Measurements from ENCODE around the gene HMG20B. TPM values are rescaled to one million over a fixed set of nuclear protein-coding genes. Genes with fewer than 3 reads are reported as not detected.
A peak's percentile ranks its signal among the peaks of the same experiment; 100 is the strongest.
"Not testable (repeated sequence)": the region's sequence is repeated elsewhere in the genome, so short reads cannot be mapped to it uniquely, and the experiment has no call there.

HMG20B gene
- total RNA-seq (10 to 100 TPM; 50.7 to 59.7 TPM), polyA plus RNA-seq (10 to 100 TPM; 45.8 to 55.9 (median 53.9) TPM), total RNA-seq (23.1 to 60.5 (median 46.7) reads per million in 6 experiments)

DNA sequence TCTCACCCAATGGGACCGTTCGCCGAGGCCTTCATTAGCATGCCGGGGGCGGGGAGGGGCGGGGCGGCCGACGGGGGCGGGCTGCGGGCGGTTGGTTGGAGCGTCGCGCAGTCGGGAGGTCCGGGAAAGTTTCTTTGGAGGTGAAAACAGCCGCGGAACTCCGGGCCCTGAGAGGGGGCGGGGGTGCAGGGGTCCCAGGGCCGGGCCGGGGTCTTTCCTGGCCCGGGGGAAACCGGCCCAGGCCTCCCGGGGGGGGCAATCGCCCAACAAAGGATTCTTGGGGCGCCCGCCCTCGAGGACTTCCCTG is at the start of gene HMG20B:
TSS of gene HMG20B (plus strand) at position 90 of the 307 bp plus-strand sequence. CDS start 366 bp downstream, outside the sequence.
- Mint-ChIP-seq H3K27ac (peak within 1 kb of the TSS; percentile 31 to 91 (median 78)), H3K9me3 (no peaks in the 10 kb centered on the region), H3K27me3 (no peaks in the 10 kb centered on the region), H3K4me3 (peak within 1 kb of the TSS; percentile 62 to 92 (median 82)), H3K36me3 (peaks cover 0 to 8% (median 5%) of the 10 kb centered on the region in 3 donors), H3K4me1 (peaks cover 8 to 27% (median 18%) of the 10 kb centered on the region in 4 donors)
- POLR2A ChIA-PET = interaction anchor here (0.6 to 5.9 kb wide), 4 partner anchors 13 to 72 kb away, joined by 3 to 44 read pairs (median 4); partner anchors contain the start of gene MFSD12
- DNase-seq = peak in 1 of 10 donors; percentile 24
- ATAC-seq = peak in 1 of 2 donors; percentile 2

DNA sequence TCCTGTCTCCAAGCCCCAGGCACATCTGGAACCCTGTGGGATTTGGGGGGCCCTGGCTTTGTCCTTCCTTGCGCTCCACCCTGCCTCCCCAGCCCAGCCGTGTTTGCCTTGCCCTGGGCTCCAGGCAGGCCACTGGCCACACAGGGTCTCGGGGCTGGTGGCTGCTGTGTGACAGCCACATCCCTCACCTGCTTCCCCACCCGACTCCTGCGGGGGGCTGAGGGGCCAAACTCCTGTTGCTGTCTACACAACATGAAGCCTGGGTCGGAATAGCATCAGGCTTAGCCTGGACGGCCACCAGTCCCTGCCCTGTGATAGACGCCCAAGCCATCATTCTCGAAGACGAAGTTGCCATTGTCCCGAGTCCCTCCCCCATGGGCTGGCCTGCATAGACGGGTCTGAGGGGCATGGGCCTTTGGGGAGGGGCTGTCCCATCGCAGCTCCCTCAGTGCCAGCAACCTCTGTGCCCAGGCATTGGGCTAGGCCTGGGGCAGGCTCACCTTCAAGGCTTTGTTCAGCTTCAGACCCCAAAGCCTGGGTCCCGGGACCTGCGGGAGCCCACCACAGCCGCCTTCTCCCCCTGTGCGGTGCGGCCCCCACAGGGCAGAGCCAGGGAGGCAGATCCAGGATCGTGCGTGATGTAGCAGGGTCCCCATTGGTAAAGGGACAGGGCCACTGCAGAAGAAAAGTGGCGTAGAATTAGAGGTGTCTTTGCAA is 49.2 kb upstream of the HMG20B start:
- no peak for ATAC-seq
- H3K9me3 Mint-ChIP-seq = no peaks in the 10 kb centered on the region
- DNase-seq = no peak
- peaks cover 6 to 13% (median 9%) of the 10 kb centered on the region in 4 donors for H3K4me1 Mint-ChIP-seq
- no peaks in the 10 kb centered on the region for H3K27me3 Mint-ChIP-seq
- H3K36me3 Mint-ChIP-seq = peaks cover 0 to 40% (median 2%) of the 10 kb centered on the region in 3 donors
- POLR2A ChIA-PET = no interaction called here
- no peak overlapping the region for H3K27ac Mint-ChIP-seq
- H3K4me3 Mint-ChIP-seq = no peak overlapping the region

DNA sequence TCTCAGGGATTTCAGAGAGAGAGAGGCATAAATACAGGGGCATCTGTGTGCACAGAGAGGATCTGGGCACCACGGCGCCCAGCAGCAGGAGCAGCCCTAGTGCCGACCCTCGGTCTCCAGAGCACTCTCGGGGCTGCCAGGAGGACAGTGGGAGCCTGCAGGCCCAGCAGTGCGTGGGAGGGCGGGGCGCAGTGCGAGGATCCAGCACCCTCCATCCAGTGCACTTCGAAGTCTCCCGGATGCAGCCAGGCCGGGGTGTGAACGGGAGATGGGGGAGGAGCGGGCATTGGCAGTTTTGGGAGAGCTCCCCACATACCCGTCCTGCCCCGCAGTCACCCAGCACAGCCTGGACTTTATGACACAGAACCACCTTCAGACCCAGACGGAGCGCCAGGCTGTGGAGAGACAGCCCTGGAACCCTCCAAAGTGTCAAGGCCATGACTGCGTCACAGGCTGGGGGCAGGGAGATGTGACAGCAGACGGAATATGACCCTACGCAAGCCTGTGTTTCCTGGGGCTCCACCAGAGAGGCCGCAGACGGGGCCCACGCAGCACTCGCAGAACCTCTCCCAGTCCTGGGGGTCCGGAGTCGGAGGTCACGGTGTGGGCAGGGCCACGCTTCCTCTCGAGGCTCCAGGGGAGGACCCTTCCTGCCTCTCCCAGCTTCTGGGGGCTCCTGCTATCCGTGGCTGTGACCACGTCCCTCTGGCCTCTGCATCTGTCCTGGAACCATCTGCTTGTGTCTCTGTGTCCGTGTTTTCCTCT is 48.5 kb upstream of the HMG20B start:
- Mint-ChIP-seq H3K9me3 (no peaks in the 10 kb centered on the region), H3K4me3 (no peak overlapping the region), H3K27ac (no peak overlapping the region), H3K36me3 (peaks cover 0 to 40% (median 2%) of the 10 kb centered on the region in 3 donors), H3K27me3 (no peaks in the 10 kb centered on the region), H3K4me1 (peaks cover 6 to 13% (median 9%) of the 10 kb centered on the region in 4 donors)
- POLR2A ChIA-PET = interaction anchor here (0.6 kb wide), 1 partner anchor 28 kb away, joined by 4 read pairs; no protein-coding TSS in a partner anchor
- no peak for DNase-seq
- no peak for ATAC-seq

DNA sequence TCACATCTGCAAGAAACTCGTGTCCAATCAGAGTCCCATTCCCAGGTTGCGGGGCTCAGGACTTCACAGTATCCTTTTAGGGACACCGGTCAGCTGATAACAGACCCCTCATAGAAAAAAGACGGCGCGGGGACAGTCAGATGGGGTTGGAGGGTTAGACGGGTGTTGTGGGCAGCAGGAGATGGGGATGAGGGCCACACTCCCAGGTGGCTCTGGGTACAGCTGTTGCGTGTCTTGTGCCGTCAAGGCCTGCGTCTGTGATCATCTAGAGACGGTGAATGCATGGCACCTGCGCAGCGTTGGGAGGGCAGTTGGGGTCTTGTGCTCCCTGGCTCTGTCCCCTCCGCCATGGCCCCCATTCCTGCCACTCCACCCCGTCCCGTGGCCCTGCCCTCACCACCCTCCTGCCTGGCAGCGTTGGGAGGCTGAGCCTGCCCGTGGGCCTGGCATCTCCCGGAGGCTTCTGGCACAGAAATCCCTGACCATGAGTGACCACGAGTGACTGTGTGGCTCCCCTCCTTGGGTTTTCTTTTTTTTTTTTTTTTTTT is 47.8 kb upstream of the HMG20B start:
- Mint-ChIP-seq H3K4me1 (peaks cover 2 to 10% (median 7%) of the 10 kb centered on the region in 4 donors), H3K27me3 (no peaks in the 10 kb centered on the region), H3K27ac (peak overlapping the region in 1 of 10 donors; percentile 83), H3K9me3 (no peaks in the 10 kb centered on the region), H3K36me3 (peaks cover 0 to 37% (median 2%) of the 10 kb centered on the region in 3 donors), H3K4me3 (no peak overlapping the region)
- DNase-seq = no peak
- no peak for ATAC-seq
- POLR2A ChIA-PET = interaction anchor here (0.6 kb wide), 1 partner anchor 28 kb away, joined by 4 read pairs; no protein-coding TSS in a partner anchor

DNA sequence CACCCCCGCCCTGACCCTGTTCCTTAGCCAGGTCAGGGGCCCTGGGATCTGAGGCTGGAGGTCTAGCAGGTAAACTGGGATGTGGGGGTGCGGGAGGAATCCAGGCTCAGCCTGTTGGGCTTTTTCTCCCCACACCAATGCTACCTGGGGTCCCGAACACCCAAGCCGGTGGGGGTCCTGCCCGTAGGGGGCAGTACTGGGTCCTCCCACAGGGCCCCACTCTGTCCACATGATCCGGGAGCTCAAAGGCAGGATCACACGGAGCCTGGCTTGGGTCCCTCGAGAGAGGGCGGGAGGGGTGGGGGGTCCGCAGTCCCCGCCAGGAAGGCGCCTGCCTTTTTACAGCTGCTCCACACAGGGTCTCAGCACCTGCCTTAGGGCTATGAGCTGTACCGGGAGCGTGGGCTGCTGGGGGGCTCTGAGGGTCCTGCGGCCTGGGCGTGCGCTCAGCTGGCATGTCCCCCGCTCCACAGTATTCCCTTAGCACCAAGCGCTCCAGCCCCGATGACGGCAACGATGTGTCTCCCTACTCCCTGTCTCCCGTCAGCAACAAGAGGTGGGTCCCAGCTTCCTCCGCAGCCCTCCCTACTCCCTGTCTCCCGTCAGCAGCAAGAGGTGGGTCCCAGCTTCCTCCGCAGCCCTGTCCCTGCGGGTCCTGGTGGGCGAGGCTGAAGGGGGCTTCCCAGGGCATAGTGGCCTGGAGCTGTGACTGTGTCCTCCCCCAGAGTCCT is 46.1 kb upstream of the HMG20B start:
- Mint-ChIP-seq H3K4me3 (no peak overlapping the region), H3K27me3 (no peaks in the 10 kb centered on the region), H3K4me1 (peaks cover 0 to 4% (median 0%) of the 10 kb centered on the region in 4 donors), H3K36me3 (peaks cover 0 to 30% (median 2%) of the 10 kb centered on the region in 3 donors), H3K9me3 (no peaks in the 10 kb centered on the region), H3K27ac (peak overlapping the region in 1 of 10 donors; percentile 5)
- peak in 1 of 10 donors; percentile 62 for DNase-seq
- no peak for ATAC-seq
- POLR2A ChIA-PET = interaction anchor here (1.0 to 1.6 kb wide), 2 partner anchors 11 to 14 kb away, joined by 3 to 4 read pairs; no protein-coding TSS in a partner anchor

DNA sequence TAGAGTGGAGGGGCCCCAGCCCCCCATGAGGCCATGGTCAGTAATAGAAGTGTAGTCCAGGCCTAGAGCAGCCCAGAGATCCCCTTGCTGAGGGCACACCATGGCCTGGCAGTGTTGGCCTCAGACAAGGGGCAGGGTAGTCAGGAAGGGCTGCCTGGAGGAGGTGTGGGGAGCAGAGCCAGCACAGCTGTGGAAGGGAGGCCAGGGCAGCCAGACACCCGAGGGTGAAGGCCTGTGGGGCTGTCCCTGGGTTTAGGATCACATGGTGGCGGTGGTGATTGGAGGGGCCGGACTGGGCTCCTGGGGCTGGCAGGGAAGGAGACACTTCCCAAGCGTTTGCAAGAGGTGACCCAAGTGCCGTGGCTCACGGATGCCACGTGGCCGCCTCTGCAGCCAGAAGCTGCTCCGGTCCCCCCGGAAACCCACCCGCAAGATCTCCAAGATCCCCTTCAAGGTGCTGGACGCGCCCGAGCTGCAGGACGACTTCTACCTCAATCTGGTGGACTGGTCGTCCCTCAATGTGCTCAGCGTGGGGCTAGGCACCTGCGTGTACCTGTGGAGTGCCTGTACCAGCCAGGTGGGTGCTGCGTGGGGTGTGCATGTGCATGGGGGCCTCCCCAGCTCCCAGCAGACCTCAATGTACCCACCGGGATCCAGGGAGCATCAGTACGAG is 45.4 kb upstream of the HMG20B start:
- H3K4me1 Mint-ChIP-seq = peaks cover 0 to 2% (median 0%) of the 10 kb centered on the region in 4 donors
- peak overlapping the region in 1 of 10 donors; percentile 46 for H3K27ac Mint-ChIP-seq
- no peak overlapping the region for H3K4me3 Mint-ChIP-seq
- no peak for ATAC-seq
- no peak for DNase-seq
- POLR2A ChIA-PET = interaction anchor here (0.6 to 1.6 kb wide), 3 partner anchors 10 to 342 kb away, joined by 3 to 4 read pairs (median 3); no protein-coding TSS in a partner anchor
- no peaks in the 10 kb centered on the region for H3K9me3 Mint-ChIP-seq
- H3K36me3 Mint-ChIP-seq = peaks cover 0 to 27% (median 2%) of the 10 kb centered on the region in 3 donors
- H3K27me3 Mint-ChIP-seq = no peaks in the 10 kb centered on the region

DNA sequence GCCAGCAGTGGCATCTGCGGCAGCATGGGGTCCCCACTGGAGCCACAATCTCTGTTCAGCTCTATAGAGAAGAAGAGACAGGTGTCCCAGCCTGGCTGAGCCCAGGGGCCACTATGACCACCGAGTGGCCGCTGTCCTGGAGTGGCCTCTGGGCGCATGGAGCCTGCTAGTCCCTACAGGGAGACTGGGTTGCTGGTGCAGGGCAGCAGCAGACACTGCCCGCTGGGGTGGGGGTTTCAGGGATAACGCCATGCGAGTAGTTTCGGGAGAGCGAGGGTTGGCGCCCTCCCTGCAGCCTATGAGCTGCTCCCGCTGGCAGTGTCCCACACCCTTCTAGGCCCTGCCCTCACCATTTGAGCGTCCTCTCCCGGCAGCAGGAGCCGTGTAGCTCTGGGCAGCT is 44.7 kb upstream of the HMG20B start:
- DNase-seq = no peak
- no peak overlapping the region for H3K4me3 Mint-ChIP-seq
- no peak overlapping the region for H3K27ac Mint-ChIP-seq
- peaks cover 0 to 31% (median 2%) of the 10 kb centered on the region in 3 donors for H3K36me3 Mint-ChIP-seq
- no peak for ATAC-seq
- no peaks in the 10 kb centered on the region for H3K27me3 Mint-ChIP-seq
- POLR2A ChIA-PET = interaction anchor here (0.6 to 1.6 kb wide), 2 partner anchors 12 to 343 kb away, joined by 3 read pairs; no protein-coding TSS in a partner anchor
- no peaks in the 10 kb centered on the region for H3K9me3 Mint-ChIP-seq
- peaks cover 0 to 2% (median 0%) of the 10 kb centered on the region in 4 donors for H3K4me1 Mint-ChIP-seq

DNA sequence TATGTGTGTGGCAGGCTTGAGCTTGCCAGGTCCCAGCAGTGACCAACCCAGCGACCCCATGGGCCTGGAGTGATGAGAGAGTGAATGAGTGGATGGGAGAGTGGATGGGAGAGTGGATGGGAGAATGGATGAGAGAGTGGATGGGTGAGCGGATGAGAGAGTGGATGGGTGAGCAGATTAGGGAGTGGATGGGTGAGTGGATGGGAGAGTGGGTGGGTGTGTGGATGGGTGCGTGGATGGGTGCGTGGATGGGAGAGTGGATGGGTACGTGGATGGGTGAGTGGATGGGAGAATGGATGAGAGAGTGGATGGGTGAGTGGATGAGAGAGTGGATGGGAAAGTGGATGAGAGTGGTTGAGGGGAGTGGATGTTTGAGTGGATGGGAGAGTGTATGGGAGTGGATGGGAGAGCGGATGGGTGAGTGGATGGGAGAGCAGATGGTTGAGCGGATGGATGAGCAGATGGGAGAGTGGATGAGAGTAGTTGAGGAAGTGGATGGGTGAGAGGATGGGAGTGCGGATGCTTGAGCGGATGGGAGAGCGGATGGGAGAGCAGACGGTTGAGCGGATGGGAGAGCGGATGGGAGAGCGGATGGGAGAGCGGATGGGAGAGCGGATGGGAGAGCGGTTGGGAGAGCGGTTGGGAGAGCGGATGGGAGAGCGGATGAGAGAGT is 44.1 kb upstream of the HMG20B start:
- ATAC-seq = no peak
- Mint-ChIP-seq H3K27me3 (no peaks in the 10 kb centered on the region), H3K4me1 (peaks cover 0 to 2% (median 0%) of the 10 kb centered on the region in 4 donors), H3K27ac (no peak overlapping the region), H3K36me3 (peaks cover 0 to 32% (median 5%) of the 10 kb centered on the region in 3 donors), H3K9me3 (no peaks in the 10 kb centered on the region), H3K4me3 (no peak overlapping the region)
- POLR2A ChIA-PET = interaction anchor here (1.6 kb wide), 1 partner anchor 12 kb away, joined by 3 read pairs; no protein-coding TSS in a partner anchor
- no peak for DNase-seq

DNA sequence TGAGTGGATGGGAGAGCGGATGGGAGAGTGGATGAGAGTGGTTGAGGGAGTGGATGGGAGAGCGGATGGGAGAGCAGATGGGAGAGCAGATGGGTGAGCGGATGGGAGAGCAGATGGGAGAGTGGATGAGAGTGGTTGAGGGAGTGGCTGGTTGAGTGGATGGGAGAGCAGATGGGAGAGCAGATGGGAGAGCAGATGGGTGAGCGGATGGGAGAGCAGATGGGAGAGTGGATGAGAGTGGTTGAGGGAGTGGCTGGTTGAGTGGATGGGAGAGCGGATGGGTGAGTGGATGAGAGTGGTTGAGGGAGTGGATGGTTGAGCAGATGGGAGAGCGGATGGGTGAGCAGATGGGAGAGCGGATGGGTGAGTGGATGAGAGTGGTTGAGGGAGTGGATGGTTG is 43.4 kb upstream of the HMG20B start:
- H3K36me3 Mint-ChIP-seq = peaks cover 0 to 30% (median 5%) of the 10 kb centered on the region in 3 donors

DNA sequence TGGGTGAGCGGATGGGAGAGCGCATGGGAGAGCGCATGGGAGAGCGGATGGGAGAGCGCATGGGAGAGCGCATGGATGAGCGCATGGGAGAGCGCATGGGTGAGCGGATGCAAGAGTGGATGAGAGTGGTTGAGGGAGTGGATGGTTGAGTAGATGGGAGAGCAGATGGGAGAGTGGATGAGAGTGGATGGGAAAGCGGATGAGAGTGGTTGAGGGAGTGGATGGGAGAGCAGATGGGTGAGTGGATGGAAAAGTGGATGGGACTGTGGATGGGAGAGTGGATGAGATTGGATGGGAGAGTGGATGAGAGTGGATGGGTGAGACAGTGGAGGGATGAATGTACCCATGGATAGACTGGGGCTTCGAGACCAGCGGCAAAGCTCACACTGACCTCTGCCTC is 42.4 kb upstream of the HMG20B start:
- H3K9me3 Mint-ChIP-seq = no peaks in the 10 kb centered on the region
- DNase-seq = no peak
- H3K4me1 Mint-ChIP-seq = no peaks in the 10 kb centered on the region
- H3K36me3 Mint-ChIP-seq = peaks cover 0 to 35% (median 5%) of the 10 kb centered on the region in 3 donors
- ATAC-seq = no peak
- H3K27ac Mint-ChIP-seq = no peak overlapping the region
- H3K27me3 Mint-ChIP-seq = no peaks in the 10 kb centered on the region
- no peak overlapping the region for H3K4me3 Mint-ChIP-seq
- POLR2A ChIA-PET = no interaction called here

More for the DNA sequence above, 43.4 kb upstream of the HMG20B start:
- H3K27ac Mint-ChIP-seq, H3K4me3 Mint-ChIP-seq, H3K27me3 Mint-ChIP-seq, H3K4me1 Mint-ChIP-seq, ATAC-seq, DNase-seq, H3K9me3 Mint-ChIP-seq, POLR2A ChIA-PET: not testable (repeated sequence)

DNA sequence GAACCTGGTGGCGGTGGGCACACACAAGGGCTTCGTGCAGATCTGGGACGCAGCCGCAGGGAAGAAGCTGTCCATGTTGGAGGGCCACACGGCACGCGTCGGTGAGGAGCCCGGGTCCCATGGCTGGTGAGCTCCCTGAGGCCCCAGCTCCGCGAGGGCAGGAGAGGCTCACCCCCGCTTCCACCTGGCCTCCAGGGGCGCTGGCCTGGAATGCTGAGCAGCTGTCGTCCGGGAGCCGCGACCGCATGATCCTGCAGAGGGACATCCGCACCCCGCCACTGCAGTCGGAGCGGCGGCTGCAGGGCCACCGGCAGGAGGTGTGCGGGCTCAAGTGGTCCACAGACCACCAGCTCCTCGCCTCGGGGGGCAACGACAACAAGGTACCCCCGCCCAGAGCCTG is 41.0 kb upstream of the HMG20B start:
- no peak for ATAC-seq
- DNase-seq = no peak
- Mint-ChIP-seq H3K27ac (no peak overlapping the region), H3K36me3 (peaks cover 0 to 41% (median 5%) of the 10 kb centered on the region in 3 donors), H3K9me3 (no peaks in the 10 kb centered on the region), H3K4me3 (no peak overlapping the region), H3K4me1 (no peaks in the 10 kb centered on the region), H3K27me3 (no peaks in the 10 kb centered on the region)
- POLR2A ChIA-PET = no interaction called here
